Tibial nerve (tissue), 4 donors: ENCODE results near the gene UBE2L5. TPM values are rescaled to one million over a fixed set of nuclear protein-coding genes. Genes with fewer than 3 reads are reported as not detected.

Source experiments
- DNase-seq, 2 donors: peaks; one replicate each; pipeline ENCODE4 v3.0.0-alpha.2; 2019; ENCODE audit warnings: low spot score in 2 of 2
- H3K27ac ChIP-seq, 4 donors: fragments of 200-600 bp; sonication (generic) in 3 of 4; one replicate each; pipeline ENCODE4 v1.5.1; 2017 to 2019; ENCODE audit warnings: mild to moderate bottlenecking in 1 of 4
- H3K27me3 ChIP-seq, 2 donors: fragments of 200-600 bp; sonication (generic) in 1 of 2; one replicate each; pipeline versions ENCODE4 v1.5.1 to v1.6.0; 2017 to 2019
- H3K36me3 ChIP-seq, 3 donors: fragments of 200-600 bp; sonication (generic); one replicate each; pipeline ENCODE4 v1.5.1; 2018 to 2019
- H3K4me1 ChIP-seq, 4 donors: fragments of 200-600 bp; sonication (generic) in 3 of 4; one replicate each; pipeline ENCODE4 v1.5.1; 2017 to 2019
- H3K4me3 ChIP-seq, 4 donors: fragments of 200-600 bp; sonication (generic) in 3 of 4; one replicate each; pipeline ENCODE4 v1.5.1; 2017 to 2019; ENCODE audit warnings: mild to moderate bottlenecking in 1 of 4, moderate library complexity in 1 of 4
- H3K9me3 ChIP-seq, 4 donors: fragments of 200-600 bp; sonication (generic) in 3 of 4; one replicate each; pipeline ENCODE4 v1.5.1; 2017 to 2019
- CTCF ChIP-seq, 5 experiments: fragments of 200-600 bp in 3 of 5; fragments of 450-650 bp in 2 of 5; sonication (generic) in 3 of 5; IDR thresholded peaks; one replicate each; pipeline ENCODE4 v1.5.1; 2016 to 2019; ENCODE audit warnings: antibody characterized with exemption in 5 of 5, mild to moderate bottlenecking in 3 of 5, moderate library complexity in 2 of 5
- EP300 ChIP-seq, 2 donors: sonication (generic); formaldehyde crosslinking; IDR thresholded peaks; one replicate each; pipeline ENCODE4 v1.6.1; 2017; ENCODE audit warnings: antibody characterized with exemption in 2 of 2, mild to moderate bottlenecking in 1 of 2
- POLR2A ChIP-seq, 2 donors: fragments of 450-650 bp; IDR thresholded peaks; one replicate each; pipeline ENCODE4 v1.6.1; 2017; ENCODE audit warnings: antibody characterized with exemption in 2 of 2, mild to moderate bottlenecking in 2 of 2, moderate library complexity in 2 of 2
- WGBS, 2 donors: methylation state at CpG; one replicate each; pipeline ENCODE4 v1.1.5; 2018; 5-methylcytosine and 5-hydroxymethylcytosine counted together
- total RNA-seq, 4 donors: library from RNA; depleted of rRNA; stranded (reverse); fragments of >200 nt; gene quantifications; one replicate each; pipeline ENCODE4 v1.1.0, GENCODE V29; 2016

Gene UBE2L5
- total RNA-seq, 4 donors from 2014 or later, result not detected

DNA sequence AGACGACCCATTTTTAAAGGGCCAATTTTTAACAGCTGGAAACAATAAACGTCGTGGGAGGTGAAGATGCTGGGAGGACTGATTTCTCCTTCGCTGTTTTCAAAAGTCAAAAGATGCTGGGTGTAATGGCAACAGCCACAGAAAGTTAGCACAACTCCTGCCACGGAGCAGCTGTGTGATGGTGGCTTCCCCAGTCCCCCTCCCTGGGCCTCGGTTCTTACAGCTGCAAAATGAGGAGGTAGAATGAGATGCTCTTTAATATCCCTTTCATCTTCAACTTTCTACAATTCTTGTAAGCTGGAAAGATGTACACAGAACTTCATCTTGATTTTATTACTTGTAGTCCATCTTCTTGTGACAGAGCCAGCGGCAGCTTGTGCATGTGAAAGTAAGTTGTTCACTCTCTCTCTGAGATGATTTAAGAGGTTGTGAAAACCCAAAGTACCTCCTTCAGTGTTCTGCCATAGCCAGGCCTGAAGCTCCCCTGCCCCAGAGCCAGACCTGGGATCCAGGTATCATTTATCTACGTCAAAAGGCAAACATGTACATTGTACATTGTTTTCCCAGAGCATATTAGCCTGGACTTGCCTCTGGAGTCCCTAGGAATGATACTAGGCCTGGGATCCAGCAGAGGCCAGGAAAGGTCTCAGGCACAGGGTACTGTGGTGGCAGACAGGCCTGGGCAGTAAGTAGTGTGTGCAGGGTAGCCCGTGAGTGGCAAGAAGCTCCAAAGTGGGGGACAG lies 3.4 kb upstream of the UBE2L5 start:
- no peaks in the 10 kb centered on the region for H3K9me3 ChIP-seq
- 71 to 76% methylated on average over 9 of the region's 9 CpGs for WGBS, 2 donors
- H3K4me1 ChIP-seq, result peaks cover 0 to 15% (median 0%) of the 10 kb centered on the region in 4 donors
- H3K4me3 ChIP-seq, result no peak overlapping the region
- no peak for TF ChIP-seq EP300 (IDR thresholded peaks at IDR 0.05)
- TF ChIP-seq CTCF (IDR thresholded peaks at IDR 0.05), result no peak
- TF ChIP-seq POLR2A (IDR thresholded peaks at IDR 0.05), result no peak
- H3K27me3 ChIP-seq, result no peaks in the 10 kb centered on the region
- H3K36me3 ChIP-seq, result no peaks in the 10 kb centered on the region
- no peak overlapping the region for H3K27ac ChIP-seq
- no peak for DNase-seq

DNA sequence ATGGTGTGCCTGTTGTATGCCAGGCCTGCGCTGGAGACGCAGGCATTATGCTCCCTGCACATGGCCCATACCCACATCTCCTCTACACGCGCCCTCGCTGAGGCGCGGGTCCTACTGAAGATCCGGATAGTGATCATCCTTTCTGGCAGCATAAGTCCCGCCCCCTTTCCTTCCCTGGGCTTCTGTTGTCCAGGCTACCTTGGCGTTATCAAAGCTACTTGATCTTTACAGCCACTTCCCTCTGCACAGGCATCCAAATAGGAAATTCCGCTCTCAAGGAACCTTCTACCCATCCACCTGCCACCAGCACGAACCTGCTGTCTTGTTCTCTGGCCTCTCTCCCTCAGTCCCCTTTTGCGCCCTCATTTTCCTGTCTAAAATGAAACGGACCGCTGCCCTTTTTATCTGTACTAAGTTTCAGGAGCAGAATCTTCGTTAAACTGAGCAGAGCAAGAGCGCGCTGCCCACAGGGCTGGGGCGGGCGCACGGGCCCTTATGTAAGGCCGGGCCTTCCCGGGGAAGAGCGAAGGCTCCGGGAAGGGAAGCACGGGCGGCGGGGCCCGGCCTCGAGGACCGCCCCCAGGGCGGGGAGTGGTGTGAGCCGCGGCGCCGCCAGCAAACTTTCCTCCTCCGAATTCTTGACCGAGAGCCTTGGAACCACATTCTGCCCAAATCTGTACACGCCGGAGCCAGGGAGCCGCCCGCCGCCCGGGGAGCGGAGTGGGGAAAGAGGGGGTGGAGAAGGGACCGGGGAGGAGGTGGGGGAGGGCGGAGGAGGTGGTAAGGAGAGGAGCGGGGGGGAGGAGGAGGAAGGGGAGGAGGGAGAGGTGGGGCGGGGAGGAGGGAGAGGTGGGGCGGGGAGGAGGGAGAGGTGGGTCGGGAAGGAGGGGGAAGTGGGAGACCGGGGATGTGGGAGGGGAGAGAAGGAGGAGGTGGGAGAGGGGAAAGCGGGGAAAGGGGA lies 920 bp upstream of the UBE2L5 start:
- H3K4me1 ChIP-seq, result peaks cover 0 to 15% (median 0%) of the 10 kb centered on the region in 4 donors
- peak overlapping the region; percentile 92 to 97 (median 94) for H3K27ac ChIP-seq
- WGBS, 2 donors, result 6 to 7% methylated on average over 38 to 42 of the region's 53 CpGs
- DNase-seq, result peak; percentile 76 to 78
- no peaks in the 10 kb centered on the region for H3K9me3 ChIP-seq
- no peaks in the 10 kb centered on the region for H3K36me3 ChIP-seq
- H3K27me3 ChIP-seq, result no peaks in the 10 kb centered on the region
- TF ChIP-seq CTCF (IDR thresholded peaks at IDR 0.05) (peak in 1 of 5 experiments; percentile 29), POLR2A (IDR thresholded peaks at IDR 0.05) (peak; percentile 43 to 72), EP300 (IDR thresholded peaks at IDR 0.05) (peak in 1 of 2 donors; percentile 88)
- peak overlapping the region; percentile 44 to 66 (median 58) for H3K4me3 ChIP-seq

GRCh38 chr13:30423891-30424290 lies 1.6 kb downstream of the UBE2L5 start:
- Histone ChIP-seq H3K9me3 (no peaks in the 10 kb centered on the region), H3K27me3 (no peaks in the 10 kb centered on the region), H3K36me3 (no peaks in the 10 kb centered on the region), H3K4me3 (no peak overlapping the region), H3K4me1 (peaks cover 0 to 15% (median 0%) of the 10 kb centered on the region in 4 donors), H3K27ac (no peak overlapping the region)
- DNase-seq, result no peak
- 79 to 89% methylated on average over 3 of the region's 3 CpGs for WGBS, 2 donors
- TF ChIP-seq CTCF (IDR thresholded peaks at IDR 0.05), result no peak
- no peak for TF ChIP-seq POLR2A (IDR thresholded peaks at IDR 0.05)
- TF ChIP-seq EP300 (IDR thresholded peaks at IDR 0.05), result no peak

GRCh38 chr13:30429235-30429634 lies 6.9 kb downstream of the UBE2L5 start:
- H3K36me3 ChIP-seq, result no peaks in the 10 kb centered on the region
- 92 to 94% methylated on average over 3 of the region's 3 CpGs for WGBS, 2 donors
- no peak overlapping the region for H3K27ac ChIP-seq
- H3K27me3 ChIP-seq, result no peaks in the 10 kb centered on the region
- H3K4me1 ChIP-seq, result peaks cover 0 to 7% (median 3%) of the 10 kb centered on the region in 4 donors
- H3K9me3 ChIP-seq, result no peaks in the 10 kb centered on the region
- no peak for TF ChIP-seq POLR2A (IDR thresholded peaks at IDR 0.05)
- no peak for DNase-seq
- H3K4me3 ChIP-seq, result no peak overlapping the region

- no peak overlapping the region for H3K27ac ChIP-seq
- WGBS, 2 donors, result 50 to 51% methylated on average over 6 of the region's 6 CpGs
These were observed 7.7 kb downstream of the UBE2L5 start for GRCh38 chr13:30429721-30430694.

More at GRCh38 chr13:30429721-30430694, 7.7 kb downstream of the UBE2L5 start:
- Histone ChIP-seq H3K4me3 (no peak overlapping the region), H3K27me3 (no peaks in the 10 kb centered on the region), H3K36me3 (no peaks in the 10 kb centered on the region), H3K4me1 (peaks cover 0 to 7% (median 3%) of the 10 kb centered on the region in 4 donors), H3K9me3 (no peaks in the 10 kb centered on the region)
- no peak for DNase-seq
- TF ChIP-seq CTCF (IDR thresholded peaks at IDR 0.05), result no peak
- no peak for TF ChIP-seq POLR2A (IDR thresholded peaks at IDR 0.05)
- no peak for TF ChIP-seq EP300 (IDR thresholded peaks at IDR 0.05)
